Measurements from ENCODE around the gene SPHKAP. TPM values are rescaled to one million over a fixed set of nuclear protein-coding genes. Genes with fewer than 3 reads are reported as not detected.
"Not testable (repeated sequence)": the region's sequence is repeated elsewhere in the genome, so short reads cannot be mapped to it uniquely, and the experiment has no call there.

Gene SPHKAP
- total RNA-seq, 1 donor from 2014 or later = not detected

DNA sequence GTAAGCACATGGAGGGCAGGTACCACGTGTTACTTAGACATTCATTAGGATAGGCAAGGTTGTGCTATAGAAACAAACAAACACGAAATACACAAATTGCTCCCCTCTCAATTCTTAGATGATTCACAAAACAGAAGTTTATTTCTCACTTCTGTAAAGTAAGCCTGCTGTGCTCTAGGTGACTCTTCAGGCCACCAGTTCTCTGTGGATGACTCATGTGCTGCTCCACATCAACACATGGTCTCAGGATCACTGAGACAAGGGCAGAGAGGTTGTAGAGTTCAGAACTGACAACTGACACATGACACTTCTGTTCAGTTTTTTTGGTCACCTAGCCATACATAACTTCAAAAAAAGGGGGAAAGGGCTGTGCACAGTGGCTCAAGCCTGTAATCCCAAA is 239.5 kb downstream of the SPHKAP start:
- TF ChIP-seq, protein P1, sequence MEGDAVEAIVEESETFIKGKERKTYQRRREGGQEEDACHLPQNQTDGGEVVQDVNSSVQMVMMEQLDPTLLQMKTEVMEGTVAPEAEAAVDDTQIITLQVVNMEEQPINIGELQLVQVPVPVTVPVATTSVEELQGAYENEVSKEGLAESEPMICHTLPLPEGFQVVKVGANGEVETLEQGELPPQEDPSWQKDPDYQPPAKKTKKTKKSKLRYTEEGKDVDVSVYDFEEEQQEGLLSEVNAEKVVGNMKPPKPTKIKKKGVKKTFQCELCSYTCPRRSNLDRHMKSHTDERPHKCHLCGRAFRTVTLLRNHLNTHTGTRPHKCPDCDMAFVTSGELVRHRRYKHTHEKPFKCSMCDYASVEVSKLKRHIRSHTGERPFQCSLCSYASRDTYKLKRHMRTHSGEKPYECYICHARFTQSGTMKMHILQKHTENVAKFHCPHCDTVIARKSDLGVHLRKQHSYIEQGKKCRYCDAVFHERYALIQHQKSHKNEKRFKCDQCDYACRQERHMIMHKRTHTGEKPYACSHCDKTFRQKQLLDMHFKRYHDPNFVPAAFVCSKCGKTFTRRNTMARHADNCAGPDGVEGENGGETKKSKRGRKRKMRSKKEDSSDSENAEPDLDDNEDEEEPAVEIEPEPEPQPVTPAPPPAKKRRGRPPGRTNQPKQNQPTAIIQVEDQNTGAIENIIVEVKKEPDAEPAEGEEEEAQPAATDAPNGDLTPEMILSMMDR (conservative IDR thresholded peaks at IDR 0.05; ENCODE audit: low read depth, low read length) = no peak
- DNase-seq (ENCODE audit: low read depth) = peak; percentile 13
- H3K4me3 ChIP-seq (ENCODE audit: low read depth, low read length) = no peak overlapping the region

DNA sequence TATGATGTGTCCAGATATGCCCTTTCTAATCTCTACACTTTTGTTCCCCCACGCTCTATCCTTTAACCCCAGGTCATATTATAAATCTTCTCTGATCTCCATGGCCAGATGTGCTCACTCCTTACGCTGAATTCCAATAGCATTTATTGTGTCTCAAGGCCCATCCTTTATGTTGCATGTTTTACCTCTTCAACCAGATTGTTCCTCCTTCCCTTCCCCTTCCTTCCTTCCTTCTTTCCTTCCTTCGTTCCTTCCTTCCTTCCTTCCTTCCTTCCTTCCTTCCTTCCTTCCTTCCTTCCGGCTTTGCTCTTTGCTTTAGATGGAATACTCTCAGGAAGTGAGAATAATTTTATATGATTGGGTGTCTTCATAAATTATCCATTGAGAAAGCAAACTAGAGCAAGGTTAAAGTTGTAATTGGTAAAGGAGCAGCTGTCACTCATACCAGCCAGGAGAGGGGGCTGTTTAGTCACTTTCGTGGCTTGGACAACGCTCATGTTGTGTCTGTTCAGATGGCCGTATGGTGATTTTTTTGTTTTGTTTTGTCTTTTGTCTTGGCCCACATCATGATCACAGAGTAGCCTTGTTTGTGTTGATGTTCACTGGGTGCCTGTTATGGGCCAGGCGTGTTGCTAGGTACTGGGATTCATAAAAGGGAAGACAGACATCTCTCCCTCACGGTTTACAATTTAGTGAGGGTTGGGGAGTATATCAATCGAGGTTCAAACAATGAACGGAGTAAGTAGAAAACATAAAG is 242.0 kb downstream of the SPHKAP start:
- peak; percentile 6 for DNase-seq (ENCODE audit: low read depth)
- TF ChIP-seq, protein P1 (conservative IDR thresholded peaks at IDR 0.05; ENCODE audit: low read depth, low read length) = peak; percentile 72
- no peak overlapping the region for H3K4me3 ChIP-seq (ENCODE audit: low read depth, low read length)

DNA sequence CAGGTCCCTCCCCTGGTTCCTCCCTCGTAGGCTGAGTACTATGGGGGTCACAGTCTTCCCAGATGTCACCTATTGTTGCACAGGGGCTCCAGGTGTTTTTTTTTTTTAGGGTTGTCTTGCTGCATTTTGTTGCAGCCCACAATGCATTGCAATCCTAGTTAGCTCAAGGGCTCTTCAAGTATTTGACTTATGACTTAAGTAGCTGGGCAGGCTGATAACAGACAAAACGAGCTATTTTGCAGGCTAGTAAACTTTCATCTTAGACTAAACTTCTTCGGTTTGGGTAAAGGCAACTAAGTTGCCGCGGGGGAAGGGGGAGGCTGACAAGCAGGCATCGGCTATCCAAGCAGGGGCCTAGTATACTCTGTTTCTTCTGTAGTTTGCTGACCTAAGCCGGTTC is 245.2 kb downstream of the SPHKAP start:
- not testable (repeated sequence) for DNase-seq (ENCODE audit: low read depth); H3K4me3 ChIP-seq (ENCODE audit: low read depth, low read length)

DNA sequence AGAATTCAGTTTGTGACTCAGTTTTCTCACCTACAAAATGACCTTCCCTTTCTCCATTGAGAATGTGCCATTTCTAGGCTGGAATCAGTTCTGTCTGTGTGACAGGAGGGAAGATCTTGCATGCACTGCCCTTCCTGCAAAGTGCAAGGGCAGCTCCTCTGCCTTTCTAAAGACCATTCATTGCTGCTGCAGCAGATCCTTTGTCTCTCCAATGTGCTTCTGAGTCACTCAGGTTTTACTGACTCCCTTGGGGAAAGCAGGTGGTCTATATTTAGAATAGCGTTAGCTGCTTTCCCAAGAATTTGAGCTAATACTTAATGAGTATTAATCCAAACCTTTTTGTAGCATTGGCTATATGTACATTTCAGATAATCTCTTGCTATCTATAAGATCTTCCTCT is 247.6 kb downstream of the SPHKAP start:
- H3K4me3 ChIP-seq (ENCODE audit: low read depth, low read length) = no peak overlapping the region
- DNase-seq (ENCODE audit: low read depth) = no peak
- TF ChIP-seq, protein P1 (conservative IDR thresholded peaks at IDR 0.05; ENCODE audit: low read depth, low read length) = no peak

GRCh38 chr2:227932403-227932802 is 249.1 kb downstream of the SPHKAP start:
- no peak for DNase-seq (ENCODE audit: low read depth)
- no peak overlapping the region for H3K4me3 ChIP-seq (ENCODE audit: low read depth, low read length)
- TF ChIP-seq, protein P1 (conservative IDR thresholded peaks at IDR 0.05; ENCODE audit: low read depth, low read length) = peak; percentile 27

- no peak for DNase-seq (ENCODE audit: low read depth)
- TF ChIP-seq, protein P1 (conservative IDR thresholded peaks at IDR 0.05; ENCODE audit: low read depth, low read length) = no peak
Measured at GRCh38 chr2:227932001-227932400, 249.5 kb downstream of the SPHKAP start.

More at GRCh38 chr2:227932001-227932400, 249.5 kb downstream of the SPHKAP start:
- H3K4me3 ChIP-seq (ENCODE audit: low read depth, low read length) = no peak overlapping the region
